HepG2 (cell line): Measurements from ENCODE around the gene UTP20. TPM values are rescaled to one million over a fixed set of nuclear protein-coding genes. Genes with fewer than 3 reads are reported as not detected.

ENCODE experiments used
- ATAC-seq: fragments of 200-7000 bp; cut with Tn5 transposase; 3 replicates; pipeline ENCODE4 v1.9.1; 2020; ENCODE audit warnings: mild to moderate bottlenecking, moderate library complexity
- BruUV-seq: library from RNA; stranded (reverse); fragments of 400-500 nt; replicated peaks from 2 replicates; lab custom pipeline; 2021; lab: Mats Ljungman, UMichigan
- CTCF ChIA-PET: fragments of 300-600 bp; formaldehyde crosslinking; extraction: SDS; loops from one replicate; lab custom pipeline; 2021; ENCODE audit warnings: low total read pairs, inconsistent platforms, low intra/inter-chr PET ratio; lab: Yijun Ruan, JAX
- POLR2A ChIA-PET: fragments of 350-600 bp; sonication (Branson Sonifier 250); formaldehyde crosslinking; loops from one replicate; lab custom pipeline; 2020; ENCODE audit warnings: antibody characterized with exemption, inconsistent platforms; lab: Yijun Ruan, JAX
- DNase-seq: peaks from one replicate; pipeline ENCODE4 v3.0.0-alpha.2; 2015; ENCODE audit warnings: low spot score
- FAIRE-seq: peaks from 3 replicates; lab custom pipeline; 2011; peaks lifted over from hg19 to GRCh38; lab: Jason Lieb, UNC
- H2AFZ ChIP-seq: one replicate; pipeline ENCODE4 v1.6.1; 2011; ENCODE audit warnings: low read length, inconsistent platforms
- H3K27ac ChIP-seq: fragments of 300-600 bp; 3 replicates; pipeline ENCODE4 v1.8.0; 2011; ENCODE audit warnings: mixed run types, mild to moderate bottlenecking, mixed read lengths, low read length, inconsistent platforms; ENCODE audit not compliant: insufficient read depth; ENCODE audit errors: extremely low read length
- H3K27me3 ChIP-seq, 2 experiments: fragments of 200-600 bp in 1 of 2; 2 replicates in 1 of 2; 3 replicates in 1 of 2; pipeline versions ENCODE4 v1.6.0 to v1.8.0; 2011; ENCODE audit warnings: low read length in 2 of 2, mild to moderate bottlenecking in 2 of 2, moderate library complexity in 2 of 2, inconsistent platforms in 1 of 2; ENCODE audit not compliant: insufficient read depth in 2 of 2, control insufficient read depth in 1 of 2
- H3K36me3 ChIP-seq, 2 experiments: fragments of 200-600 bp in 1 of 2; replicated peaks in 1 of 2; 2 replicates in 1 of 2; 3 replicates in 1 of 2; pipeline versions ENCODE4 v1.5.1 to v1.8.0; 2011; ENCODE audit warnings: low read length in 2 of 2, inconsistent platforms in 1 of 2; ENCODE audit not compliant: insufficient read depth in 2 of 2, control insufficient read depth in 1 of 2
- H3K4me1 ChIP-seq: 2 replicates; pipeline ENCODE4 v1.5.1; 2012; ENCODE audit warnings: low read length, inconsistent platforms; ENCODE audit not compliant: insufficient read depth
- H3K4me2 ChIP-seq: 2 replicates; pipeline ENCODE4 v1.6.0; 2011; ENCODE audit warnings: low read depth, low read length, inconsistent platforms
- H3K4me3 ChIP-seq, 3 experiments: fragments of 200-600 bp in 1 of 3; sonication (generic), shearing (Covaris generic) in 1 of 3; replicated peaks in 1 of 3; 2 replicates each; pipeline ENCODE4 v1.5.1; 2011 to 2016; ENCODE audit warnings: low read length in 3 of 3, inconsistent platforms in 2 of 3, low read depth in 2 of 3, mild to moderate bottlenecking in 2 of 3, control low read depth in 1 of 3, mixed read lengths in 1 of 3; ENCODE audit not compliant: insufficient read depth in 1 of 3
- H3K79me2 ChIP-seq: one replicate; pipeline ENCODE4 v1.6.1; 2011; ENCODE audit warnings: low read length, inconsistent platforms; ENCODE audit not compliant: insufficient read depth
- H3K9ac ChIP-seq: 2 replicates; pipeline ENCODE4 v1.6.0; 2011; ENCODE audit warnings: mild to moderate bottlenecking, low read depth, low read length, inconsistent platforms; ENCODE audit not compliant: insufficient read depth
- H3K9me3 ChIP-seq: 2 replicates; pipeline ENCODE4 v1.5.1; 2012; ENCODE audit warnings: mild to moderate bottlenecking, low read length
- H4K20me1 ChIP-seq: 2 replicates; pipeline ENCODE4 v1.6.0; 2011; ENCODE audit warnings: inconsistent platforms, mild to moderate bottlenecking, low read length, moderate library complexity; ENCODE audit not compliant: insufficient read depth
- BATF2 ChIP-seq: sonication (generic); formaldehyde crosslinking; IDR thresholded peaks from 2 replicates; pipeline ENCODE4 v1.8.0; 2022; ENCODE audit warnings: mild to moderate bottlenecking, missing genetic modification reagents, moderate library complexity
- EP300 ChIP-seq, 3 experiments: sonication (generic) in 1 of 3; formaldehyde crosslinking in 1 of 3; IDR thresholded peaks; 2 replicates each; pipeline versions ENCODE4 v1.5.1 to v1.6.1; 2011 to 2020; ENCODE audit warnings: low read depth in 2 of 3, low read length in 2 of 3, borderline replicate concordance in 1 of 3, improper control_type of control experiment in 1 of 3, mild to moderate bottlenecking in 1 of 3, missing genetic modification reagents in 1 of 3, moderate library complexity in 1 of 3
- ERF ChIP-seq: IDR thresholded peaks from 2 replicates; pipeline ENCODE4 v1.6.1; 2018; ENCODE audit warnings: missing biosample characterization, missing genetic modification reagents
- EZH2 ChIP-seq: conservative IDR thresholded peaks from 2 replicates; pipeline ENCODE4 v1.6.1; 2012; ENCODE audit warnings: mild to moderate bottlenecking, low read depth, low read length, moderate library complexity
- HDAC1 ChIP-seq: sonication (generic); formaldehyde crosslinking; IDR thresholded peaks from 2 replicates; pipeline ENCODE4 v1.5.1; 2020; ENCODE audit warnings: mild to moderate bottlenecking, missing genetic modification reagents
- KAT2B ChIP-seq: fragments of 150-350 bp; IDR thresholded peaks from 2 replicates; pipeline ENCODE4 v1.6.1; 2014; ENCODE audit warnings: low read depth, low read length, borderline replicate concordance
- MIER2 ChIP-seq: IDR thresholded peaks from 2 replicates; pipeline ENCODE4 v1.6.1; 2016; ENCODE audit warnings: missing biosample characterization, missing genetic modification reagents
- NR3C1 ChIP-seq: sonication (generic); formaldehyde crosslinking; IDR thresholded peaks from 2 replicates; pipeline ENCODE4 v1.4.0; 2020; ENCODE audit warnings: missing genetic modification reagents
- SMYD3 ChIP-seq: sonication (generic); formaldehyde crosslinking; IDR thresholded peaks from 2 replicates; pipeline ENCODE4 v1.8.1; 2023; ENCODE audit warnings: mild to moderate bottlenecking, missing genetic modification reagents
- SP4 ChIP-seq: sonication (generic); formaldehyde crosslinking; IDR thresholded peaks from 2 replicates; pipeline ENCODE4 v1.8.1; 2023; ENCODE audit warnings: mild to moderate bottlenecking, missing genetic modification reagents
- ZNF317 ChIP-seq: sonication (generic); formaldehyde crosslinking; IDR thresholded peaks from 2 replicates; pipeline ENCODE4 v1.5.0; 2020; ENCODE audit warnings: mild to moderate bottlenecking, missing genetic modification reagents
- ZNF484 ChIP-seq: sonication (generic); formaldehyde crosslinking; IDR thresholded peaks from 2 replicates; pipeline ENCODE4 v1.5.1; 2020; ENCODE audit warnings: mild to moderate bottlenecking, low read depth, missing genetic modification reagents, borderline replicate concordance
- ZNF737 ChIP-seq: sonication (generic); formaldehyde crosslinking; IDR thresholded peaks from 2 replicates; pipeline ENCODE4 v1.5.0; 2020; ENCODE audit warnings: missing genetic modification reagents, mild to moderate bottlenecking, borderline replicate concordance
- ZNF749 ChIP-seq: sonication (generic); formaldehyde crosslinking; IDR thresholded peaks from 2 replicates; pipeline ENCODE4 v1.8.0; 2022; ENCODE audit warnings: mild to moderate bottlenecking, missing genetic modification reagents, moderate library complexity, borderline replicate concordance
- WGBS: methylation state at CpG from one replicate; pipeline ENCODE4 v1.1.6; 2017; ENCODE audit warnings: low lambda C conversion rate; 5-methylcytosine and 5-hydroxymethylcytosine counted together
- in situ Hi-C: cut with HindIII; loops from 2 replicates; pipeline ENCODE4 v1.10.0; 2017; ENCODE audit warnings: low pct_unique_long_range_greater_than_20kb; ENCODE audit not compliant: extremely low pct_ligation_motif_present
- intact Hi-C: fragments of 100-400 bp; cut with micrococcal nuclease; formaldehyde crosslinking; loops from one replicate; pipeline ENCODE4 v1.10.0; 2022; ENCODE audit not compliant: unreplicated experiment
- polyA plus RNA-seq, 8 experiments: library from polyadenylated mRNA; depleted of rRNA in 3 of 8; stranded (reverse) in 7 of 8; unstranded in 1 of 8; fragments of >200 nt; fragmentation: Illumina TruSeq in 4 of 8; extraction: Trizol in 4 of 8; gene quantifications; 2 replicates each; pipeline versions ENCODE4 v1.2.1 to v1.2.3, GENCODE V29; 2011 to 2016; ENCODE audit warnings: low read depth in 4 of 8, missing spikeins in 1 of 8, mixed read lengths in 1 of 8; ENCODE audit not compliant: insufficient read depth in 1 of 8
- total RNA-seq, 5 experiments: library from RNA; depleted of rRNA; stranded (reverse); fragments of >200 nt; fragmentation: Illumina TruSeq; extraction: Trizol; gene quantifications; 2 replicates each; pipeline ENCODE4 v1.2.3, GENCODE V29; 2016; ENCODE audit warnings: low read depth in 1 of 5
- TF ChIP-seq, protein P1 (sequence below): sonication (generic); formaldehyde crosslinking; IDR thresholded peaks from 2 replicates; pipeline ENCODE4 v1.8.1; 2023; ENCODE audit warnings: missing genetic modification reagents, mild to moderate bottlenecking, borderline replicate concordance
- TF ChIP-seq, protein P2 (sequence below): sonication (generic); formaldehyde crosslinking; IDR thresholded peaks from 2 replicates; pipeline ENCODE4 v1.5.0; 2020; ENCODE audit warnings: missing genetic modification reagents, mild to moderate bottlenecking, borderline replicate concordance
- TF ChIP-seq, protein P3 (sequence below): sonication (generic); formaldehyde crosslinking; conservative IDR thresholded peaks from 2 replicates; pipeline ENCODE4 v1.8.1; 2023; ENCODE audit warnings: missing genetic modification reagents
- TF ChIP-seq, protein P4 (sequence below): sonication (generic); formaldehyde crosslinking; IDR thresholded peaks from 2 replicates; pipeline ENCODE4 v1.4.0; 2020; ENCODE audit warnings: low read depth, mild to moderate bottlenecking, missing genetic modification reagents

UTP20 gene
- total and polyA plus RNA-seq, 2 of the 13 experiments (the other 11 are each of a cell fraction or from before 2014, with no cell fraction given), result 9.0 to 38.5 TPM

GRCh38 chr12:101336437-101336836 is 56.5 kb downstream of the UTP20 start:
- Histone ChIP-seq H3K4me2 (no peak overlapping the region), H3K4me1 (no peaks in the 10 kb centered on the region), H3K4me3 (no peak overlapping the region), H2AFZ (no peak overlapping the region), H3K9ac (no peak overlapping the region), H3K27ac (no peak overlapping the region), H3K36me3 (peaks cover 9 to 48% of the 10 kb centered on the region in 2 experiments), H3K27me3 (no peaks in the 10 kb centered on the region), H3K9me3 (no peaks in the 10 kb centered on the region), H4K20me1 (no peaks in the 10 kb centered on the region), H3K79me2 (no peaks in the 10 kb centered on the region)
- WGBS, result 95% methylated on average over 2 of the region's 2 CpGs
- in situ Hi-C loops, result no loop called here
- BruUV-seq, result no TSS peak
- DNase-seq (no peak), FAIRE-seq (no peak), ATAC-seq (no peak)
- ChIA-PET CTCF (no interaction called here), POLR2A (no interaction called here)
- intact Hi-C loops, result no loop called here
- TF ChIP-seq SP4 (CRISPR knock-in tag) (no peak), KAT2B (no peak), ZNF749 (CRISPR knock-in tag) (no peak), ZNF317 (CRISPR knock-in tag) (no peak), EZH2 (no peak), ERF (CRISPR knock-in tag) (no peak), BATF2 (no peak), SMYD3 (CRISPR knock-in tag) (no peak), ZNF484 (no peak), NR3C1 (CRISPR knock-in tag) (no peak), ZNF737 (no peak), MIER2 (CRISPR knock-in tag) (no peak), HDAC1 (CRISPR knock-in tag) (no peak), EP300 (IDR thresholded peaks at IDR 0.05; ENCODE audit: low read depth in 2 of 2, low read length in 2 of 2) (no peak), EP300 (CRISPR knock-in tag; IDR thresholded peaks at IDR 0.05; ENCODE audit: borderline replicate concordance) (no peak)
- TF ChIP-seq, protein P1, sequence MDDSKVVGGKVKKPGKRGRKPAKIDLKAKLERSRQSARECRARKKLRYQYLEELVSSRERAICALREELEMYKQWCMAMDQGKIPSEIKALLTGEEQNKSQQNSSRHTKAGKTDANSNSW (CRISPR knock-in tag), result no peak
- TF ChIP-seq, protein P2, sequence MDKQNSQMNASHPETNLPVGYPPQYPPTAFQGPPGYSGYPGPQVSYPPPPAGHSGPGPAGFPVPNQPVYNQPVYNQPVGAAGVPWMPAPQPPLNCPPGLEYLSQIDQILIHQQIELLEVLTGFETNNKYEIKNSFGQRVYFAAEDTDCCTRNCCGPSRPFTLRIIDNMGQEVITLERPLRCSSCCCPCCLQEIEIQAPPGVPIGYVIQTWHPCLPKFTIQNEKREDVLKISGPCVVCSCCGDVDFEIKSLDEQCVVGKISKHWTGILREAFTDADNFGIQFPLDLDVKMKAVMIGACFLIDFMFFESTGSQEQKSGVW (CRISPR knock-in tag), result no peak
- TF ChIP-seq, protein P3, sequence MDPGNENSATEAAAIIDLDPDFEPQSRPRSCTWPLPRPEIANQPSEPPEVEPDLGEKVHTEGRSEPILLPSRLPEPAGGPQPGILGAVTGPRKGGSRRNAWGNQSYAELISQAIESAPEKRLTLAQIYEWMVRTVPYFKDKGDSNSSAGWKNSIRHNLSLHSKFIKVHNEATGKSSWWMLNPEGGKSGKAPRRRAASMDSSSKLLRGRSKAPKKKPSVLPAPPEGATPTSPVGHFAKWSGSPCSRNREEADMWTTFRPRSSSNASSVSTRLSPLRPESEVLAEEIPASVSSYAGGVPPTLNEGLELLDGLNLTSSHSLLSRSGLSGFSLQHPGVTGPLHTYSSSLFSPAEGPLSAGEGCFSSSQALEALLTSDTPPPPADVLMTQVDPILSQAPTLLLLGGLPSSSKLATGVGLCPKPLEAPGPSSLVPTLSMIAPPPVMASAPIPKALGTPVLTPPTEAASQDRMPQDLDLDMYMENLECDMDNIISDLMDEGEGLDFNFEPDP (CRISPR knock-in tag), result no peak
- TF ChIP-seq, protein P4, sequence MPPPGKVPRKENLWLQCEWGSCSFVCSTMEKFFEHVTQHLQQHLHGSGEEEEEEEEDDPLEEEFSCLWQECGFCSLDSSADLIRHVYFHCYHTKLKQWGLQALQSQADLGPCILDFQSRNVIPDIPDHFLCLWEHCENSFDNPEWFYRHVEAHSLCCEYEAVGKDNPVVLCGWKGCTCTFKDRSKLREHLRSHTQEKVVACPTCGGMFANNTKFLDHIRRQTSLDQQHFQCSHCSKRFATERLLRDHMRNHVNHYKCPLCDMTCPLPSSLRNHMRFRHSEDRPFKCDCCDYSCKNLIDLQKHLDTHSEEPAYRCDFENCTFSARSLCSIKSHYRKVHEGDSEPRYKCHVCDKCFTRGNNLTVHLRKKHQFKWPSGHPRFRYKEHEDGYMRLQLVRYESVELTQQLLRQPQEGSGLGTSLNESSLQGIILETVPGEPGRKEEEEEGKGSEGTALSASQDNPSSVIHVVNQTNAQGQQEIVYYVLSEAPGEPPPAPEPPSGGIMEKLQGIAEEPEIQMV (CRISPR knock-in tag), result no peak
